ENCODE measurements around the gene TMEM212.
"Not testable (repeated sequence)": the region's sequence is repeated elsewhere in the genome, so short reads cannot be mapped to it uniquely, and the experiment has no call there.

Gene TMEM212

GRCh38 chr3:171834461-171834801 is 8.7 kb upstream of the TMEM212 start:
- no peak for DNase-seq (ENCODE audit: low read depth)

GRCh38 chr3:171835116-171835515 is 8.0 kb upstream of the TMEM212 start:
- DNase-seq (ENCODE audit: low read depth) = no peak

DNA sequence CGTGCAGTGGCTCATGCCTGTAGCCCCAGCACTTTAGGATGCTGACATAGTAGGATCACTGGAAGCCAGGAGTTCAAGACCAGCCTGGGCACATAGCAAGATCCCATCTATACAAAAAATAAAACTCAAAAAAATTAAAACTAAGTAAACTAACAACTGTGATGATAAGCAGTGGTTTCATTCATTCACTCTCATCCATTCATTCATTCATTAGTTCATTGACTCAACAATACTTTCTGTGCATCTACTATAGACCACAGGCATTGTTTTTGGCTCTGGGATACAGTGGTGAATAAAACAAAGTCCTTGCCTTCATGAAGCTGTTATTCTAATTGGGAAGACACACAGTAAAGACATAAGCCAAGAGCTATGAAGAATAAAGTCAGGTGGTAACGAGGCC is 7.5 kb upstream of the TMEM212 start:
- no peak for DNase-seq (ENCODE audit: low read depth)

DNA sequence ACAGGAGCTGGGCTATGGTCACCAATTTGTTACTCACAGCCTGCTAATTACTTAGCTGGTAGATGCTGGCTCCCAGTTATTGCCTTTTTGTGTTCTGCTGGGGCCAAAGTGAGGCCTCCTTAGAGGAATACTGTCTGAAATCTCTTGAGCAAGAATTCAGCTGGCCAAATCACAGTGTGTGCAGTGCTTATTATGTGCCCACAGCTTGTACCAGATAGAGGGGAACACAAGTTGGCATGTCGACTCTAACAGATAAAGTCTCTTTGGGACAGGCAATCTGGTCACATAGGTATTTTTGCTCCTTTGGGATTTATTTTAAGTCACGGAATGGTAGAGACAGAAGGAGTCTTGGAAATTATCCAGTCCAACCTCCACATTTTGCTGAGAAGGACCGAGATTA is 6.3 kb upstream of the TMEM212 start:
- DNase-seq (ENCODE audit: low read depth) = no peak

DNA sequence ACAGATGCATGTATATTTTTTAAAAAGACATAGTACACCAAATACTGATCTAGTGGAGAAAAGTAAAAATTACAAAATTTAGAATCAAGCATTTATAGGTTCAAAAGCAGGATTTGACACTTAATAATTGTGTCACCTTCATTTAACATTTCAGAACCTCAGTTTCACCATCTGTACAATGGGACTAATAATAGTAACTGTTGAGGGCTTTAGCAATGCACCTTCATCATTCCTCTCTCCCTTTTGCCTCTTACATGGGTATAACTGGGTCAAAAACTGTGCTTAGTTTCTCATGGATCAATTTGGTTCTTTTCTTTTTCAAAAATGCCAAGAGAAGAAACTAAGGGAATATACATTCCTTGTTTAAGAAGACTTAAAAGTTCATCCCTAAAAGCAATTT is 5.5 kb upstream of the TMEM212 start:
- no peak for DNase-seq (ENCODE audit: low read depth)

GRCh38 chr3:171838218-171838720 is 4.9 kb upstream of the TMEM212 start:
- DNase-seq (ENCODE audit: low read depth) = no peak

- no peak for DNase-seq (ENCODE audit: low read depth)
These were observed 3.9 kb upstream of the TMEM212 start for GRCh38 chr3:171839270-171839669.

- DNase-seq (ENCODE audit: low read depth) = no peak
These were observed 2.7 kb upstream of the TMEM212 start for GRCh38 chr3:171840445-171840810.

GRCh38 chr3:171840811-171841619 is 2.1 kb upstream of the TMEM212 start:
- no peak for DNase-seq (ENCODE audit: low read depth)

- DNase-seq (ENCODE audit: low read depth) = no peak
These were observed 1.5 kb upstream of the TMEM212 start for GRCh38 chr3:171841620-171842000.

DNA sequence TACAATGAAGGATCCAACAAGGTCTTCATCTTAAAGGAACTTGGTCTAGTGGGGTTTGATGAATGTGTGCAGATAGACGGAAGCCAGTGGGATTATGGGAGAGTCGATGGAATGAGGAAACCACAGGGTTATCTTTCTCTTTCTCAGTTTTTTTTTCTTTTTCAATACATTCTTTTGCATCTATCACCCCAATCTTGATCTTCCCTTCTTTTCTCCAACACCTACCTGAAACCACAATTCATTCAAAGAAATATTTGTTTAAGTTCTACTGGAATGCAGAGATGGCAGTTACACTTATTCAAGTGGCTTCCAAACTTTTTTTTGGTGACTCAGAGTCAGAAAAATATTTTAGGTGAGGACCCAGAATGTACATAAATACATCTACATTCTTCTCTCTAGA is 1.7 kb downstream of the TMEM212 start:
- no peak for DNase-seq (ENCODE audit: low read depth)

DNA sequence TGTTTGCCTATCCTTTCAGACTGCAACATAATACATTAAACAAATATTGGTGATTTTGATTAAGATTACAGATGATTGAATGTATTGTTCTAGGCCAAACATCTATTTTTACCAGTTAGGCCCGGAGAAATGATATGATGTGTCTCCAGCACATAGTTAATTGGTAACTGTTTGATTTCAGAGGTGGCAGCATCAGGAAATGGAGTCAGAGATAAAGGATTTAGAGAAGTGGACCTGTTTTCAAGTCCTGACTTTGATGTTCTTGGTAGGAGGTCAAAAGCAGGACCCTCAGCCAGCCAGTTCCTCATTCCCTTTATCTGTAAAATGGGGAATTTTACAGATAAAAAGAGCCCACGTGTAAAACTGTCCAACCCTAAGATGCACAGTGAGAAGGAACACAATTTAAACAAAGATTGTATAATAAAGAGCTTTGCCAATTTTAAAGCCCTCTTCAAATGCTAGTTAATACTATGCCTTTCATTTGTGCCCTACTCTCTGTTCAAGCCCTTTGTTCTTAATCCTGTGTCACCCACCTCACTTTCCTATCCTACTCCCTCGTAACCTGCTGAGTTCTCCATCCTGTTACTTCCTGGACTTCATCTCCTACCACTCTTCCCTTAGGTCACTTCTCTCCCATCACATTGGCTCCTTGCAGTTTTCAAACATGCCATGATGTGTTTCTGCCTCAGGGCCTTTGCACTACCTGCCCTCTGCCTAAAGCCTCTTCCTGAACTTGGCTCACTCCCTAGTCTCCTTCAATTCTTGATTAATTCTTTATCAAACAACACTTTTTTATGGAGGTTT is 2.5 kb downstream of the TMEM212 start:
- no peak for DNase-seq (ENCODE audit: low read depth)

- no peak for DNase-seq (ENCODE audit: low read depth)
These were observed 3.4 kb downstream of the TMEM212 start for GRCh38 chr3:171846597-171846996.

DNA sequence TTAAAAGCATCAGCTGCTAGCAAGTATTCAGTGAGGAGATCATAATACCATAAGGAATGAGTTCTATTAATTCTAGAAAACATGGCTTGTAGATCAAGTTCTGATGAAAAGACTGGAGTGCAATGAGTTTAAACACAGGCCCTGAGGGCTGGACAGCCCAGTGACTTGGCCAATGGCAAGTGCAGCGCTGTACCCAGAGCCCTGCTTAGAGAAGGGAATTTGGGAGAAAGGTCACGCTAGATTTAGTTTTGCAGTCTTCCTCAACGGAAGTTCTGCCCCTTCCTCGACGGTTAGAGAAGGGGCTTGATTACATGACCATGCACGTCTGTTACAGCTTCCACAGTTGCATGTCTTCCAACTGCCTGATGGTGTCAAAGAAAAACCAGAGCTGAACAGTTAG is 4.0 kb downstream of the TMEM212 start:
- DNase-seq (ENCODE audit: low read depth) = no peak

DNA sequence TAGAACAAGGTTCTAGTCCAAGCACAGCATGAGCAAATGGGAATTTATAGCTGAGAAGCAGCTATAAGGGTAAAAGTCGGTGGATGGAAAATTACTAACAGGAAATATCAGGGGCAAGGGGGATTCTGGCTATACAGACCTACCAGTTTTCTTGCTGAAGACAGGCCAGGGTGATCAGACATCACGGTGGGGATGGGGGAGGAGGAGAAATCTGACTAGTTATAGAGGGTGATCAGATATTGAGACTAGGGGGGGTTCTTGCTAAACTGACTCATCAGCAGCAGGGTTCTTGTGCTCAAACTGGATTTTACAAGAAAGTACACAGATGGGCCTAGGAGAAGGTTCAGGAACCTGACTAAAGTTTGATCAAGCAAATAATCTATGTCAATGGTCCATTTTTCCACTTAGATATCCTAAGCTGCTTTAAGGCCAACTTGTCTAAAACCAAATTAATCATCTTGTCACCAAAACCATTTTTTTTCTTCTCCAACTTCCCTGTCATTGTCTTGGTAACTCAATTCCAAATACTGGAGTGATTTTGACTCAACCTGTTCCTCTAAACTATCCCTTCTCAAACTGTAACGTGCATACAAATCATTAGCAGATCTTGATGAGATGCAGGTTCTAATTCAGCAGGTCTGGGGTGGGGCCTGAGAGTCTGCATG is 4.6 kb downstream of the TMEM212 start:
- no peak for DNase-seq (ENCODE audit: low read depth)

GRCh38 chr3:171849617-171850319 is 6.6 kb downstream of the TMEM212 start:
- no peak for DNase-seq (ENCODE audit: low read depth)

GRCh38 chr3:171850320-171850959 is 7.3 kb downstream of the TMEM212 start:
- DNase-seq (ENCODE audit: low read depth) = no peak

DNA sequence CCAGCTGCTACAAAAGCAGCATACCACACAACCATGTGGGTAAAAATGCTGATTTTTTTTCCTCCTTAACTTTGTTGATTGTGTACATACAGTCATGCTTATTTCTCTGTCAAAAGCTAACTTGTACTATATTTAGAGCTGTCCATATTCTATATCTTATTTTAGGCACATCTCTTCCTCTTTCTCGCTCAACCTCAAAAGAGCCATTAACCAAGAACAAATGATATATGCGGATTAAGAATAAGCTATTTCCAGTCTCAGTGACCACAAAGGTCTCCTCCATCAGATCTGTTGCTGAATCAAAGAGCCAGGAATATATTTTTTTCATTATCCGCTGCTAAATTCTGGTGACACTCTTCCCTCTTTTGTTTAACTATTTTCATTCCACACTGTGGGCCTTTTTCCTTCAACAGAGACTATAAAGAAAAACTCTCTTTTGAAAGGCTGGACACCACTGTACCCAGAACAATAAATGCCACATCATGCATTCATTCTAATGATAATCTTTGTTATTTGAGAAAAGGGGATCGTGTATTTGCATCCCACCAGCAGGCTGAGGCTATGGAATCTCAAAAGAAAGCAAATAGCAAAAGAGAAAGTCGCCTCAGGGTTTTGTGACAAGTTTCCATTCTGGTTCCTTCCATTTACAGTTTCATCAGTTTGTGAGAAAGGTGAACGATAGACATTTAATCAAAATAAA is 8.0 kb downstream of the TMEM212 start:
- DNase-seq (ENCODE audit: low read depth) = no peak

GRCh38 chr3:171851660-171852058 is 8.5 kb downstream of the TMEM212 start:
- no peak for DNase-seq (ENCODE audit: low read depth)

- DNase-seq (ENCODE audit: low read depth) = no peak
These were observed 11.6 kb downstream of the TMEM212 start for GRCh38 chr3:171854649-171855305.

- DNase-seq (ENCODE audit: low read depth) = not testable (repeated sequence)
These were observed 15.6 kb downstream of the TMEM212 start for GRCh38 chr3:171858770-171859169.
